ENCODE results near the gene CALB2.

DNA sequence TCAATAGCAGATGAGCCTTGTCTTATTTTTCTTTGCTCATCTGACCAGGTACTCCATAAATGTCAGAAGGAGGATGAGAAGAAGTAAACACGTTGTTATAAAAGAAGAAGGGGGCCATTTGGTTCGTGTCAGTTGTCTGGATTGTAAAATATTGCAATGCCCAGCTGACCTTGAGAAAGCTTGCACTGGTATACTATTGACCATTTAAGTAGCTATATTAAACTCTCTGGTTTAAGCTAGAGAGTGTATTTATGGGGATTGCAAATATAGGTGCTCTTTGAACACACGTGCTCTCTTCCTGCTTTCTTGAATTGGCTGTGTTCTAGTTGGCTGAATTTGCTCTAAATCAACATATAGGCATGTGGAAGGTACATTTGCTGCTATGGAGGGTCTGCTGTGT, 43.3 kb upstream of the CALB2 start:
- TF ChIP-seq, protein P1, sequence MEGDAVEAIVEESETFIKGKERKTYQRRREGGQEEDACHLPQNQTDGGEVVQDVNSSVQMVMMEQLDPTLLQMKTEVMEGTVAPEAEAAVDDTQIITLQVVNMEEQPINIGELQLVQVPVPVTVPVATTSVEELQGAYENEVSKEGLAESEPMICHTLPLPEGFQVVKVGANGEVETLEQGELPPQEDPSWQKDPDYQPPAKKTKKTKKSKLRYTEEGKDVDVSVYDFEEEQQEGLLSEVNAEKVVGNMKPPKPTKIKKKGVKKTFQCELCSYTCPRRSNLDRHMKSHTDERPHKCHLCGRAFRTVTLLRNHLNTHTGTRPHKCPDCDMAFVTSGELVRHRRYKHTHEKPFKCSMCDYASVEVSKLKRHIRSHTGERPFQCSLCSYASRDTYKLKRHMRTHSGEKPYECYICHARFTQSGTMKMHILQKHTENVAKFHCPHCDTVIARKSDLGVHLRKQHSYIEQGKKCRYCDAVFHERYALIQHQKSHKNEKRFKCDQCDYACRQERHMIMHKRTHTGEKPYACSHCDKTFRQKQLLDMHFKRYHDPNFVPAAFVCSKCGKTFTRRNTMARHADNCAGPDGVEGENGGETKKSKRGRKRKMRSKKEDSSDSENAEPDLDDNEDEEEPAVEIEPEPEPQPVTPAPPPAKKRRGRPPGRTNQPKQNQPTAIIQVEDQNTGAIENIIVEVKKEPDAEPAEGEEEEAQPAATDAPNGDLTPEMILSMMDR (IDR thresholded peaks at IDR 0.05; ENCODE audit: poor library complexity, severe bottlenecking) = no peak
- TF ChIP-seq POLR2AphosphoS5 (IDR thresholded peaks at IDR 0.05) = no peak
- TF ChIP-seq EP300 (conservative IDR thresholded peaks at IDR 0.05; ENCODE audit: poor library complexity, severe bottlenecking) = no peak
- TF ChIP-seq, protein P2, sequence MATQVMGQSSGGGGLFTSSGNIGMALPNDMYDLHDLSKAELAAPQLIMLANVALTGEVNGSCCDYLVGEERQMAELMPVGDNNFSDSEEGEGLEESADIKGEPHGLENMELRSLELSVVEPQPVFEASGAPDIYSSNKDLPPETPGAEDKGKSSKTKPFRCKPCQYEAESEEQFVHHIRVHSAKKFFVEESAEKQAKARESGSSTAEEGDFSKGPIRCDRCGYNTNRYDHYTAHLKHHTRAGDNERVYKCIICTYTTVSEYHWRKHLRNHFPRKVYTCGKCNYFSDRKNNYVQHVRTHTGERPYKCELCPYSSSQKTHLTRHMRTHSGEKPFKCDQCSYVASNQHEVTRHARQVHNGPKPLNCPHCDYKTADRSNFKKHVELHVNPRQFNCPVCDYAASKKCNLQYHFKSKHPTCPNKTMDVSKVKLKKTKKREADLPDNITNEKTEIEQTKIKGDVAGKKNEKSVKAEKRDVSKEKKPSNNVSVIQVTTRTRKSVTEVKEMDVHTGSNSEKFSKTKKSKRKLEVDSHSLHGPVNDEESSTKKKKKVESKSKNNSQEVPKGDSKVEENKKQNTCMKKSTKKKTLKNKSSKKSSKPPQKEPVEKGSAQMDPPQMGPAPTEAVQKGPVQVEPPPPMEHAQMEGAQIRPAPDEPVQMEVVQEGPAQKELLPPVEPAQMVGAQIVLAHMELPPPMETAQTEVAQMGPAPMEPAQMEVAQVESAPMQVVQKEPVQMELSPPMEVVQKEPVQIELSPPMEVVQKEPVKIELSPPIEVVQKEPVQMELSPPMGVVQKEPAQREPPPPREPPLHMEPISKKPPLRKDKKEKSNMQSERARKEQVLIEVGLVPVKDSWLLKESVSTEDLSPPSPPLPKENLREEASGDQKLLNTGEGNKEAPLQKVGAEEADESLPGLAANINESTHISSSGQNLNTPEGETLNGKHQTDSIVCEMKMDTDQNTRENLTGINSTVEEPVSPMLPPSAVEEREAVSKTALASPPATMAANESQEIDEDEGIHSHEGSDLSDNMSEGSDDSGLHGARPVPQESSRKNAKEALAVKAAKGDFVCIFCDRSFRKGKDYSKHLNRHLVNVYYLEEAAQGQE (IDR thresholded peaks at IDR 0.05; ENCODE audit: borderline replicate concordance) = no peak

All from neural cell (in vitro differentiated cells).